ENCODE data around the gene SBNO1. TPM values are rescaled to one million over a fixed set of nuclear protein-coding genes. Genes with fewer than 3 reads are reported as not detected.
A peak's percentile ranks its signal among the peaks of the same experiment; 100 is the strongest.
"Not testable (repeated sequence)": the region's sequence is repeated elsewhere in the genome, so short reads cannot be mapped to it uniquely, and the experiment has no call there.

The SBNO1 gene
- total and polyA plus RNA-seq, 5 experiments from 2014 or later = 29.8 to 52.1 (median 36.1) TPM

- Mint-ChIP-seq H3K27me3 (no peaks in the 10 kb centered on the region), H3K4me1 (peaks cover 11 to 53% (median 36%) of the 10 kb centered on the region in 4 donors), H3K27ac (peak overlapping the region; percentile 57 to 93 (median 86)), H3K4me3 (peak overlapping the region; percentile 73 to 92 (median 87)), H3K9me3 (no peaks in the 10 kb centered on the region), H3K36me3 (peaks cover 0 to 22% (median 0%) of the 10 kb centered on the region in 3 donors)
- POLR2A ChIA-PET = interaction anchor here (0.6 to 6.2 kb wide), 8 partner anchors 18 to 155 kb away, joined by 3 to 72 read pairs (median 4); partner anchors contain the start of genes MPHOSPH9, MTRFR, SBNO1 and SNRNP35
- ATAC-seq = no peak
- no peak for DNase-seq
Measured at GRCh38 chr12:123387508-123388176, 23.0 kb upstream of the SBNO1 start.

GRCh38 chr12:123385536-123385935 lies 20.9 kb upstream of the SBNO1 start:
- not testable (repeated sequence) for H3K36me3 Mint-ChIP-seq, H3K27me3 Mint-ChIP-seq, DNase-seq, ATAC-seq, H3K9me3 Mint-ChIP-seq
- peaks cover 9 to 34% (median 32%) of the 10 kb centered on the region in 4 donors for H3K4me1 Mint-ChIP-seq
- peak overlapping the region in 1 of 10 donors; percentile 25 for H3K27ac Mint-ChIP-seq
- POLR2A ChIA-PET = interaction anchor here (0.6 to 6.2 kb wide), 4 partner anchors 15 to 1543 kb away, joined by 3 to 72 read pairs (median 4); partner anchors contain the start of gene SBNO1
- peak overlapping the region in 2 of 10 donors; percentile 32 to 34 for H3K4me3 Mint-ChIP-seq

GRCh38 chr12:123384994-123385376 lies 20.3 kb upstream of the SBNO1 start:
- peaks cover 4 to 28% (median 26%) of the 10 kb centered on the region in 4 donors for H3K4me1 Mint-ChIP-seq
- ATAC-seq = no peak
- H3K9me3 Mint-ChIP-seq = no peaks in the 10 kb centered on the region
- POLR2A ChIA-PET = interaction anchor here (1.2 to 6.2 kb wide), 2 partner anchors 19 to 23 kb away, joined by 10 to 72 read pairs; partner anchors contain the start of gene SBNO1
- no peaks in the 10 kb centered on the region for H3K27me3 Mint-ChIP-seq
- H3K36me3 Mint-ChIP-seq = no peaks in the 10 kb centered on the region
- peak overlapping the region; percentile 87 to 98 (median 92) for H3K4me3 Mint-ChIP-seq
- peak overlapping the region in 1 of 10 donors; percentile 85 for H3K27ac Mint-ChIP-seq
- DNase-seq = no peak

GRCh38 chr12:123384318-123384993 lies 19.8 kb upstream of the SBNO1 start:
- Mint-ChIP-seq H3K27me3 (no peaks in the 10 kb centered on the region), H3K9me3 (no peaks in the 10 kb centered on the region), H3K27ac (peak overlapping the region in 8 of 10 donors; percentile 37 to 89 (median 68)), H3K4me3 (peak overlapping the region; percentile 87 to 98 (median 92)), H3K4me1 (peaks cover 2 to 26% (median 24%) of the 10 kb centered on the region in 4 donors), H3K36me3 (no peaks in the 10 kb centered on the region)
- DNase-seq (peak in 1 of 10 donors; percentile 7), ATAC-seq (peak; percentile 11 to 26)
- POLR2A ChIA-PET = interaction anchor here (0.9 to 6.2 kb wide), 8 partner anchors 12 to 151 kb away, joined by 4 to 72 read pairs (median 4); partner anchors contain the start of genes MPHOSPH9, MTRFR, SBNO1 and SNRNP35

GRCh38 chr12:123382684-123383083 lies 18.0 kb upstream of the SBNO1 start:
- peaks cover 2 to 18% (median 17%) of the 10 kb centered on the region in 4 donors for H3K4me1 Mint-ChIP-seq
- H3K4me3 Mint-ChIP-seq = peak overlapping the region in 9 of 10 donors; percentile 26 to 74 (median 46)
- POLR2A ChIA-PET = interaction anchor here (0.7 to 6.2 kb wide), 2 partner anchors 17 to 403 kb away, joined by 5 to 72 read pairs; partner anchors contain the start of gene SBNO1
- H3K36me3 Mint-ChIP-seq = no peaks in the 10 kb centered on the region
- ATAC-seq = no peak
- DNase-seq = no peak
- no peaks in the 10 kb centered on the region for H3K9me3 Mint-ChIP-seq
- H3K27me3 Mint-ChIP-seq = no peaks in the 10 kb centered on the region
- peak overlapping the region in 2 of 10 donors; percentile 58 to 63 for H3K27ac Mint-ChIP-seq

- H3K4me1 Mint-ChIP-seq = peaks cover 2 to 10% (median 9%) of the 10 kb centered on the region in 4 donors
- no peak for ATAC-seq
- POLR2A ChIA-PET = no interaction called here
- H3K27ac Mint-ChIP-seq = peak overlapping the region in 2 of 10 donors; percentile 12 to 14
- peak overlapping the region in 1 of 10 donors; percentile 18 for H3K4me3 Mint-ChIP-seq
- no peak for DNase-seq
- H3K36me3 Mint-ChIP-seq = no peaks in the 10 kb centered on the region
- no peaks in the 10 kb centered on the region for H3K9me3 Mint-ChIP-seq
- H3K27me3 Mint-ChIP-seq = no peaks in the 10 kb centered on the region
Measured at GRCh38 chr12:123379391-123379790, 14.7 kb upstream of the SBNO1 start.

GRCh38 chr12:123372415-123372814 lies 7.8 kb upstream of the SBNO1 start:
- H3K4me1 Mint-ChIP-seq, H3K4me3 Mint-ChIP-seq, H3K27me3 Mint-ChIP-seq, H3K9me3 Mint-ChIP-seq, DNase-seq, POLR2A ChIA-PET, ATAC-seq, H3K36me3 Mint-ChIP-seq, H3K27ac Mint-ChIP-seq: not testable (repeated sequence)

- H3K27me3 Mint-ChIP-seq, H3K27ac Mint-ChIP-seq, H3K9me3 Mint-ChIP-seq, H3K36me3 Mint-ChIP-seq, H3K4me3 Mint-ChIP-seq, H3K4me1 Mint-ChIP-seq, ATAC-seq, DNase-seq: not testable (repeated sequence)
- POLR2A ChIA-PET = interaction anchor here (1.4 kb wide), 1 partner anchor 12 kb away, joined by 4 read pairs; the partner anchor contains the start of gene KMT5A
Measured at GRCh38 chr12:123371667-123372368, 7.2 kb upstream of the SBNO1 start.

GRCh38 chr12:123369229-123369628 lies 4.6 kb upstream of the SBNO1 start:
- no peaks in the 10 kb centered on the region for H3K27me3 Mint-ChIP-seq
- no peak for DNase-seq
- no peak overlapping the region for H3K4me3 Mint-ChIP-seq
- peaks cover 2 to 10% (median 5%) of the 10 kb centered on the region in 4 donors for H3K4me1 Mint-ChIP-seq
- POLR2A ChIA-PET = no interaction called here
- H3K36me3 Mint-ChIP-seq = no peaks in the 10 kb centered on the region
- ATAC-seq = no peak
- peak overlapping the region in 8 of 10 donors; percentile 10 to 82 (median 50) for H3K27ac Mint-ChIP-seq
- no peaks in the 10 kb centered on the region for H3K9me3 Mint-ChIP-seq

GRCh38 chr12:123368431-123368830 lies 3.8 kb upstream of the SBNO1 start:
- not testable (repeated sequence) for H3K4me3 Mint-ChIP-seq, H3K36me3 Mint-ChIP-seq, DNase-seq, H3K27me3 Mint-ChIP-seq, ATAC-seq, H3K9me3 Mint-ChIP-seq
- POLR2A ChIA-PET = interaction anchor here (0.7 to 5.7 kb wide), 2 partner anchors 17 to 27 kb away, joined by 3 to 72 read pairs; partner anchors contain the start of gene KMT5A
- Mint-ChIP-seq H3K27ac (peak overlapping the region in 6 of 10 donors; percentile 10 to 88 (median 58)), H3K4me1 (peaks cover 4 to 16% (median 8%) of the 10 kb centered on the region in 4 donors)

GRCh38 chr12:123367511-123367910 lies 2.9 kb upstream of the SBNO1 start:
- no peak for ATAC-seq
- H3K9me3 Mint-ChIP-seq = no peaks in the 10 kb centered on the region
- H3K27me3 Mint-ChIP-seq = no peaks in the 10 kb centered on the region
- POLR2A ChIA-PET = interaction anchor here (0.6 to 5.7 kb wide), 4 partner anchors 18 to 238 kb away, joined by 4 to 72 read pairs (median 4); partner anchors contain the start of gene KMT5A
- no peak for DNase-seq
- H3K36me3 Mint-ChIP-seq = no peaks in the 10 kb centered on the region
- no peak overlapping the region for H3K4me3 Mint-ChIP-seq
- H3K4me1 Mint-ChIP-seq = peaks cover 11 to 22% (median 13%) of the 10 kb centered on the region in 4 donors
- H3K27ac Mint-ChIP-seq = peak overlapping the region in 9 of 10 donors; percentile 48 to 88 (median 61)

All from naive thymus-derived CD8-positive, alpha-beta T cell (primary cell).